HG02678 (cell line): ENCODE results near the gene LRRC7.
"Not testable (repeated sequence)": the region's sequence is repeated elsewhere in the genome, so short reads cannot be mapped to it uniquely, and the experiment has no call there.

Experiments used
- ATAC-seq: cut with Tn5 transposase; IDR thresholded peaks from one replicate; pipeline ENCODE4 v1.9.1; 2021; ENCODE audit warnings: mild to moderate bottlenecking, moderate library complexity; ENCODE audit not compliant: unreplicated experiment

The LRRC7 gene

GRCh38 chr1:69693921-69694675, 126.4 kb downstream of the LRRC7 start:
- ATAC-seq = no peak

GRCh38 chr1:69697340-69697739, 129.6 kb downstream of the LRRC7 start:
- no peak for ATAC-seq

- no peak for ATAC-seq
These were observed 133.0 kb downstream of the LRRC7 start for GRCh38 chr1:69700770-69701169.

GRCh38 chr1:69702085-69702484, 134.4 kb downstream of the LRRC7 start:
- no peak for ATAC-seq

GRCh38 chr1:69706473-69706872, 138.8 kb downstream of the LRRC7 start:
- no peak for ATAC-seq

GRCh38 chr1:69707103-69707502, 139.4 kb downstream of the LRRC7 start:
- ATAC-seq = no peak

- no peak for ATAC-seq
These were observed 142.9 kb downstream of the LRRC7 start for GRCh38 chr1:69710484-69711189.

- no peak for ATAC-seq
These were observed 143.6 kb downstream of the LRRC7 start for GRCh38 chr1:69711190-69711930.

- ATAC-seq = not testable (repeated sequence)
These were observed 150.1 kb downstream of the LRRC7 start for GRCh38 chr1:69717834-69718233.

- ATAC-seq = no peak
These were observed 160.5 kb downstream of the LRRC7 start for GRCh38 chr1:69728206-69728605.

- ATAC-seq = no peak
These were observed 165.3 kb downstream of the LRRC7 start for GRCh38 chr1:69733061-69733460.

GRCh38 chr1:69737527-69738185, 169.9 kb downstream of the LRRC7 start:
- ATAC-seq = peak; percentile 80

- no peak for ATAC-seq
These were observed 170.9 kb downstream of the LRRC7 start for GRCh38 chr1:69738458-69739250.

GRCh38 chr1:69739251-69739605, 171.5 kb downstream of the LRRC7 start:
- no peak for ATAC-seq

- no peak for ATAC-seq
These were observed 175.4 kb downstream of the LRRC7 start for GRCh38 chr1:69743146-69743545.

- ATAC-seq = no peak
These were observed 176.7 kb downstream of the LRRC7 start for GRCh38 chr1:69744381-69744780.

- no peak for ATAC-seq
These were observed 179.5 kb downstream of the LRRC7 start for GRCh38 chr1:69747207-69747606.

- ATAC-seq = no peak
These were observed 182.9 kb downstream of the LRRC7 start for GRCh38 chr1:69750638-69751037.

- no peak for ATAC-seq
These were observed 185.1 kb downstream of the LRRC7 start for GRCh38 chr1:69752831-69753230.

GRCh38 chr1:69754521-69754920, 186.8 kb downstream of the LRRC7 start:
- no peak for ATAC-seq
